ENCODE results near the gene NUAK2.

Gene NUAK2

DNA sequence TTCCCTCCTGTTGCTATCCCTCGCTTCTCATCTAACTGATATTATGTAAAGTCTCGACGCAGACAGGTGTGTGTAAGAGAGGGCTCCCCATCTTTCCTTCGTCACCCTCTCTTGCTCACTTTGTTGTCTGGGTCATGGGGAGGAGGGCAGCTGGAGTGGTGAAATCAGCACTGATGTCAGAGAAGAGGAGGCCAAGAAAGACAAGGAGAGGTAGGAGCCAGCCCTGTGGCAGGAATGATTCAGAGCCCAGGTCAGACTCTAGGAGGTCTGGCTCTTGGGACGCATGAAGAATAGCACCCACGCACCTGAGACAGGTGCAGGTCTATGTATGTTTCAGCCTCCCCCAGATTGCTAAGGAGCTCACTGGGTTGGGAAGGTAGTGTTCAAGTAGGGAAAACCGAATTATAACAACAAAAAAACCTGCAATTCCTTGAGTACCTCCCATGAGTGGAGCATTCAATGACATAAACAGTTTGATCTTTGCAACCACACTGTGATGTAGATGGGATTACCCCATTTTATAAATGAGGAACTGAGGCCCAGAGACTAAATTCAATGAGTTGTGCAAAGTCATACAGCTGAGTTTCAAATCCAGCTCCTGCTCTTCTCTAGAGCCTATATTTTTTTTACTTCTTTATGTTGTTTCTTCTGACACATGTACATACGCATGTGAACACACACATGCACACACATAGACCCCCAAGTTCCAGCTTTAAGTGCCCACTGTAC is 10.4 kb downstream of the NUAK2 start:
- Histone ChIP-seq H3K36me3 (replicated peaks) (peaks cover 60% of the 10 kb centered on the region), H3K27ac (no peak overlapping the region), H3K4me3 (ENCODE audit: low read depth, low read length) (no peak overlapping the region), H3K27me3 (replicated peaks) (no peaks in the 10 kb centered on the region)
- TF ChIP-seq, protein P1, sequence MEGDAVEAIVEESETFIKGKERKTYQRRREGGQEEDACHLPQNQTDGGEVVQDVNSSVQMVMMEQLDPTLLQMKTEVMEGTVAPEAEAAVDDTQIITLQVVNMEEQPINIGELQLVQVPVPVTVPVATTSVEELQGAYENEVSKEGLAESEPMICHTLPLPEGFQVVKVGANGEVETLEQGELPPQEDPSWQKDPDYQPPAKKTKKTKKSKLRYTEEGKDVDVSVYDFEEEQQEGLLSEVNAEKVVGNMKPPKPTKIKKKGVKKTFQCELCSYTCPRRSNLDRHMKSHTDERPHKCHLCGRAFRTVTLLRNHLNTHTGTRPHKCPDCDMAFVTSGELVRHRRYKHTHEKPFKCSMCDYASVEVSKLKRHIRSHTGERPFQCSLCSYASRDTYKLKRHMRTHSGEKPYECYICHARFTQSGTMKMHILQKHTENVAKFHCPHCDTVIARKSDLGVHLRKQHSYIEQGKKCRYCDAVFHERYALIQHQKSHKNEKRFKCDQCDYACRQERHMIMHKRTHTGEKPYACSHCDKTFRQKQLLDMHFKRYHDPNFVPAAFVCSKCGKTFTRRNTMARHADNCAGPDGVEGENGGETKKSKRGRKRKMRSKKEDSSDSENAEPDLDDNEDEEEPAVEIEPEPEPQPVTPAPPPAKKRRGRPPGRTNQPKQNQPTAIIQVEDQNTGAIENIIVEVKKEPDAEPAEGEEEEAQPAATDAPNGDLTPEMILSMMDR (IDR thresholded peaks at IDR 0.05; ENCODE audit: low read depth, low read length, missing control alignments) = no peak
- in situ Hi-C loops (cut with HindIII; ENCODE audit: low pct_ligation_motif_present, low sequenced_read_pairs) = no loop called here
- no peak for DNase-seq

DNA sequence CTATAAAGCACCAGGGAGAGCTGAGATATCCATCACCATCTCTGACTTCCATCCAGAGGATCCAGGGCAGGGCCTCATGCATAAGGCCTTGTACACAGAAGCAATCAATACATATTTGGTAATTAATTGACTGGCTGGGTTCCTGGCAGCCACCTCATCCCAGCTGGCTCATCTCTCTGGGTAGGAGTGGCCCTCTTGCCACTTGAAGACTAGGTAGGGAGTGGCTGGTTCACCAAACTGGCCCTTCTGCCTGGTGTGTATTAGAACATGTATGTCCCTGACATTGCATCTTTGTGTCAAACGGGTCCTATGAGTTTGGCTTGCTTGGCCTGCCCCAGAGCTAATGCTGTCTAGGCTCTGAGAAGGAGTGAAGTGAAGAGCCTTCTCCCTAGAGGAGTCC is 11.8 kb downstream of the NUAK2 start:
- in situ Hi-C loops (cut with HindIII; ENCODE audit: low pct_ligation_motif_present, low sequenced_read_pairs) = no loop called here
- H3K27ac ChIP-seq = no peak overlapping the region

DNA sequence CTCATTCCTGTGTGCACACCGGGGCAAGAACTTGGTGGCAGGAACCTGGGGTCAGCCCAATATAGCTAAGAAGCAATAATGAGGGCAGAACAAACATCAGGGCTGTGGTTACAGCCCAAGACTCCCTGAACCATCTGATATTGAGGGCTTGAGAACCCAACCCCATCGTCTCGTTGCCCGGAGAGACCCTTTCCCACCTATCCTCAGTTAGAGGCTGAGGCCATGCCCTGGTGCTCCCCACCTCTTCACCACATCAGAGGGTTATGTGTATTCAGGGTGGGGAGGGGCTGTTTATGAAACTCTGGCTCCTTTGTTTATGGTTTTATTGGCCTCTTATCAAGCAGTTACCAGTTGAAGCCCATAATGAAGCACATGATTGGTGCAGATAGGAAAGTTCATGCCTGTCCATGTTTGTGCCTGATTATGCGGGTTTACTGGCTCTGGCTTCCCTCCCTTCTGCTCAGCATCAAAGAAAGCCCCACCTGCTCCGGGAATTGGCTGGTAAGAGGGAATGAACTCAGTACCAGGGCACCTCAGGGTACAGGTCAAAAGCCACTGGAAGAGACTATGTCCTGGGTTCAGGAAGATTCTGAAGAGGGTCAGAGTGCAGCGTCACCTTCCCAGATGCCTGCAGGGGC is 14.5 kb downstream of the NUAK2 start:
- in situ Hi-C loops (cut with HindIII; ENCODE audit: low pct_ligation_motif_present, low sequenced_read_pairs) = no loop called here
- no peak overlapping the region for H3K27ac ChIP-seq
- no peak for DNase-seq

More for the DNA sequence above, 11.8 kb downstream of the NUAK2 start:
- DNase-seq = no peak
- H3K36me3 ChIP-seq (replicated peaks) = peaks cover 74% of the 10 kb centered on the region
- no peak overlapping the region for H3K4me3 ChIP-seq (ENCODE audit: low read depth, low read length)
- TF ChIP-seq, protein P1 (IDR thresholded peaks at IDR 0.05; ENCODE audit: low read depth, low read length, missing control alignments) = no peak
- H3K27me3 ChIP-seq (replicated peaks) = no peaks in the 10 kb centered on the region

GRCh38 chr1:205304695-205305070 is 16.9 kb downstream of the NUAK2 start:
- TF ChIP-seq, protein P1 (IDR thresholded peaks at IDR 0.05; ENCODE audit: low read depth, low read length, missing control alignments) = no peak
- no peak overlapping the region for H3K4me3 ChIP-seq (ENCODE audit: low read depth, low read length)
- no peak overlapping the region for H3K27ac ChIP-seq
- in situ Hi-C loops (cut with HindIII; ENCODE audit: low pct_ligation_motif_present, low sequenced_read_pairs) = no loop called here
- DNase-seq = no peak
- H3K36me3 ChIP-seq (replicated peaks) = peaks cover 81% of the 10 kb centered on the region
- H3K27me3 ChIP-seq (replicated peaks) = no peaks in the 10 kb centered on the region

More for the DNA sequence above, 14.5 kb downstream of the NUAK2 start:
- peaks cover 97% of the 10 kb centered on the region for H3K36me3 ChIP-seq (replicated peaks)
- no peaks in the 10 kb centered on the region for H3K27me3 ChIP-seq (replicated peaks)
- no peak overlapping the region for H3K4me3 ChIP-seq (ENCODE audit: low read depth, low read length)
- TF ChIP-seq, protein P1 (IDR thresholded peaks at IDR 0.05; ENCODE audit: low read depth, low read length, missing control alignments) = no peak

GRCh38 chr1:205304046-205304694 is 17.4 kb downstream of the NUAK2 start:
- Histone ChIP-seq H3K4me3 (ENCODE audit: low read depth, low read length) (no peak overlapping the region), H3K27me3 (replicated peaks) (no peaks in the 10 kb centered on the region), H3K36me3 (replicated peaks) (peaks cover 75% of the 10 kb centered on the region), H3K27ac (no peak overlapping the region)
- TF ChIP-seq, protein P1 (IDR thresholded peaks at IDR 0.05; ENCODE audit: low read depth, low read length, missing control alignments) = no peak
- in situ Hi-C loops (cut with HindIII; ENCODE audit: low pct_ligation_motif_present, low sequenced_read_pairs) = no loop called here
- no peak for DNase-seq

All from brain microvascular endothelial cell (primary cell).